Sigmoid colon (tissue), 4 donors: ENCODE measurements around the gene PLEKHN1.

Experiments
- POLR2AphosphoS5 ChIP-seq, 4 donors: sonication (generic); formaldehyde crosslinking; IDR thresholded peaks; one replicate each; pipeline ENCODE4 v1.6.1; 2017; ENCODE audit warnings: antibody characterized with exemption in 4 of 4
- TF ChIP-seq, protein P1 (sequence below), 4 experiments: fragments of 450-650 bp in 3 of 4; fragments of 200-600 bp in 1 of 4; IDR thresholded peaks; one replicate each; pipeline ENCODE4 v1.5.1; 2016 to 2019; ENCODE audit warnings: antibody characterized with exemption in 4 of 4, mild to moderate bottlenecking in 3 of 4, moderate library complexity in 2 of 4

DNA sequence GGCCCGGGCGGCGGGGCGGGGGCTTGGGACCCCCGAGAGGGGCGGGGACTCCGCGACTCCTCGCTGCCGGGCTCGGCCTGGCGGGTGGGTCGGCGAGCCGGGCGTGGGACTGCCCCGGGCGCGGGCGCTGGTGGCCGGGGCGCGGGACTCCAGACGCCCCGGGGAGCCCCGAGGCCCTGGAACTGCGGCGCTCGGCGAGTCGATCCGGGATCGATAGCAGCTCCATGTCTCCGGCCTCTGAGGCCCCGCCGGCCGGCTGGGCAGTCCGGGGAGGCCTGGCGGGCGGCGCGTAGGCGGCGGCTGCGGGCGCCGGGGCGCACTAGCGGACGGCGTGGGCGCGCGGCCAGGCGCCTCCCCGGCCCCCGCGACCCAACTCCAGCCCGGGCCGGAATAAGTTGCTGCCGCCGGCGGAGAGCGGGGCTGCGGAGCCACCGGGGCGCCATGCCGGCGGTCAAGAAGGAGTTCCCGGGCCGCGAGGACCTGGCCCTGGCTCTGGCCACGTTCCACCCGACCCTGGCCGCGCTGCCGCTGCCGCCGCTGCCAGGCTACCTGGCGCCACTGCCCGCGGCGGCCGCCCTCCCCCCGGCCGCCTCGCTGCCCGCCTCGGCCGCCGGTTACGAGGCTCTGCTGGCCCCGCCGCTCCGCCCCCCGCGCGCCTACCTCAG lies 42.2 kb upstream of the PLEKHN1 start:
- TF ChIP-seq POLR2AphosphoS5 (IDR thresholded peaks at IDR 0.05): no peak
- TF ChIP-seq, protein P1, sequence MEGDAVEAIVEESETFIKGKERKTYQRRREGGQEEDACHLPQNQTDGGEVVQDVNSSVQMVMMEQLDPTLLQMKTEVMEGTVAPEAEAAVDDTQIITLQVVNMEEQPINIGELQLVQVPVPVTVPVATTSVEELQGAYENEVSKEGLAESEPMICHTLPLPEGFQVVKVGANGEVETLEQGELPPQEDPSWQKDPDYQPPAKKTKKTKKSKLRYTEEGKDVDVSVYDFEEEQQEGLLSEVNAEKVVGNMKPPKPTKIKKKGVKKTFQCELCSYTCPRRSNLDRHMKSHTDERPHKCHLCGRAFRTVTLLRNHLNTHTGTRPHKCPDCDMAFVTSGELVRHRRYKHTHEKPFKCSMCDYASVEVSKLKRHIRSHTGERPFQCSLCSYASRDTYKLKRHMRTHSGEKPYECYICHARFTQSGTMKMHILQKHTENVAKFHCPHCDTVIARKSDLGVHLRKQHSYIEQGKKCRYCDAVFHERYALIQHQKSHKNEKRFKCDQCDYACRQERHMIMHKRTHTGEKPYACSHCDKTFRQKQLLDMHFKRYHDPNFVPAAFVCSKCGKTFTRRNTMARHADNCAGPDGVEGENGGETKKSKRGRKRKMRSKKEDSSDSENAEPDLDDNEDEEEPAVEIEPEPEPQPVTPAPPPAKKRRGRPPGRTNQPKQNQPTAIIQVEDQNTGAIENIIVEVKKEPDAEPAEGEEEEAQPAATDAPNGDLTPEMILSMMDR (IDR thresholded peaks at IDR 0.05): no peak
